Fibroblast of lung (primary cell): ENCODE measurements around the gene SEMG2. TPM values are rescaled to one million over a fixed set of nuclear protein-coding genes. Genes with fewer than 3 reads are reported as not detected.
A peak's percentile ranks its signal among the peaks of the same experiment; 100 is the strongest.

Experiments
- DNase-seq, 2 donors: peaks; one replicate each; pipeline versions ENCODE4 v3.0.0 to v3.0.0-alpha.2; 2010; ENCODE audit warnings: low read depth in 2 of 2
- H2AFZ ChIP-seq: 2 replicates; pipeline ENCODE4 v1.5.1; 2012; ENCODE audit warnings: low read length, control low read depth, inconsistent platforms
- H3K27ac ChIP-seq: 2 replicates; pipeline ENCODE4 v1.5.1; 2011; ENCODE audit warnings: low read length, control low read depth; ENCODE audit not compliant: insufficient read depth
- H3K27me3 ChIP-seq: 2 replicates; pipeline ENCODE4 v1.5.1; 2011; ENCODE audit warnings: mild to moderate bottlenecking, low read length; ENCODE audit not compliant: control insufficient read depth, insufficient read depth
- H3K36me3 ChIP-seq: 2 replicates; pipeline ENCODE4 v1.5.1; 2011; ENCODE audit warnings: low read length; ENCODE audit not compliant: control insufficient read depth, insufficient read depth
- H3K4me1 ChIP-seq: 2 replicates; pipeline ENCODE4 v1.5.1; 2011; ENCODE audit warnings: low read length; ENCODE audit not compliant: control insufficient read depth, insufficient read depth; ENCODE audit errors: extremely low read depth
- H3K4me2 ChIP-seq: 2 replicates; pipeline ENCODE4 v1.5.1; 2011; ENCODE audit warnings: low read length, control low read depth; ENCODE audit not compliant: insufficient read depth; ENCODE audit errors: extremely low read depth
- H3K4me3 ChIP-seq, 4 experiments: fragments of 200-600 bp in 1 of 4; sonication (generic) in 1 of 4; replicated peaks in 1 of 4; 2 replicates each; pipeline ENCODE4 v1.5.1; 2011 to 2016; ENCODE audit warnings: low read length in 4 of 4, low read depth in 3 of 4, mild to moderate bottlenecking in 3 of 4, control low read depth in 2 of 4, inconsistent platforms in 1 of 4, mixed read lengths in 1 of 4; ENCODE audit not compliant: insufficient read depth in 1 of 4; ENCODE audit errors: control extremely low read depth in 1 of 4
- H3K79me2 ChIP-seq: 2 replicates; pipeline ENCODE4 v1.5.1; 2012; ENCODE audit warnings: mild to moderate bottlenecking, low read length, inconsistent platforms; ENCODE audit not compliant: control insufficient read depth, insufficient read depth
- H3K9ac ChIP-seq: 2 replicates; pipeline ENCODE4 v1.5.1; 2011; ENCODE audit warnings: mild to moderate bottlenecking, low read length, control low read depth; ENCODE audit not compliant: insufficient read depth
- H3K9me3 ChIP-seq: 2 replicates; pipeline ENCODE4 v1.5.1; 2012; ENCODE audit warnings: low read depth, low read length; ENCODE audit not compliant: control insufficient read depth, insufficient read depth
- H4K20me1 ChIP-seq: 2 replicates; pipeline ENCODE4 v1.5.1; 2011; ENCODE audit warnings: low read length; ENCODE audit not compliant: control insufficient read depth, insufficient read depth; ENCODE audit errors: extremely low read depth
- CTCF ChIP-seq, 2 donors: IDR thresholded peaks in 1 of 2; conservative IDR thresholded peaks in 1 of 2; 1 replicate in 1 of 2; 2 replicates in 1 of 2; pipeline ENCODE4 v1.5.1; 2011 to 2012; ENCODE audit warnings: low read length in 2 of 2, control low read depth in 1 of 2, inconsistent platforms in 1 of 2, low read depth in 1 of 2, mild to moderate bottlenecking in 1 of 2
- EZH2 ChIP-seq: IDR thresholded peaks from 2 replicates; pipeline ENCODE4 v1.5.1; 2012; ENCODE audit warnings: low read length, control low read depth, mild to moderate bottlenecking; ENCODE audit errors: missing control alignments
- polyA plus RNA-seq, 2 donors: library from polyadenylated mRNA; depleted of rRNA in 1 of 2; stranded (reverse) in 1 of 2; unstranded in 1 of 2; fragments of >200 nt; gene quantifications; 2 replicates each; pipeline ENCODE4 v1.2.1, GENCODE V29; 2011 to 2012; ENCODE audit warnings: missing spikeins in 1 of 2
- total RNA-seq: library from RNA; depleted of rRNA; stranded (reverse); fragments of >200 nt; gene quantifications from 2 replicates; pipeline ENCODE4 v1.2.1, GENCODE V29; 2014

SEMG2 gene
- total and polyA plus RNA-seq, 2 donors (not counting 1 experiment from before 2014, with no cell fraction given) = not detected

DNA sequence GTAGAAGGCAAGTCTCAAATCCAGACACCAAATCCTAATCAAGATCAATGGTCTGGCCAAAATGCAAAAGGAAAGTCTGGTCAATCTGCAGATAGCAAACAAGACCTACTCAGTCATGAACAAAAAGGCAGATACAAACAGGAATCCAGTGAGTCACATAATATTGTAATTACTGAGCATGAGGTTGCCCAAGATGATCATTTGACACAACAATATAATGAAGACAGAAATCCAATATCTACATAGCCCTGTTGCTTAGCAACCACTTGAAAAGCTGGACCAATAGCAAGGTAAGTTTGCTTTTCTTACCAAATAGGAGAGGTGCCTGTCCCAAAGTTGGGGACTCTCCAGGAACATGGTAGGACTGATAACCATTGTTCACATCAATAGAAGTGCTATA lies 2.0 kb downstream of the SEMG2 start:
- Histone ChIP-seq H4K20me1 (no peaks in the 10 kb centered on the region), H3K27ac (no peak overlapping the region)
- TF ChIP-seq EZH2 (no peak), CTCF (conservative IDR thresholded peaks at IDR 0.05 in 1 of 2, IDR thresholded peaks at IDR 0.05 in 1 of 2; ENCODE audit: low read depth in 1 of 2, low read length in 2 of 2) (no peak)

DNA sequence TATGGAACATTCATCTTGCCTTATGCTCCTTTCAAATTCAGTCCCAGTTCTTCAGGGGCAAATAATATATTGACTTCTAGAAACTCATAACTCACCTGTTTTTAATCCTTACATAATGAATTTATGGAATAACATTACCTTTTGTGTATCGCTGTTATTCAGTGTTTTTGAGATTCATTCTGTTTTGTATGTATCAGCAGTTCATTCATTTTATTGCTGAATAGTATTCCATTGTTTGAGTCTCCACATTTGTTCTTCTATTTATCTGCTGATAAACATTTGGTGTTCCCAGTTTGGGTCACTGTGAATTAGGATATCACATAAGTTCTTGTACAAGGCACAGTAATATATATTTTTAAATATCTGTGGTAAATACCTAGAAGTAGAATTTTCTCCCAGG lies 5.1 kb downstream of the SEMG2 start:
- H3K27me3 ChIP-seq = peaks cover 2% of the 10 kb centered on the region
- no peaks in the 10 kb centered on the region for H3K36me3 ChIP-seq
- H3K4me2 ChIP-seq = no peak overlapping the region
- H3K9ac ChIP-seq = no peak overlapping the region
- no peak overlapping the region for H2AFZ ChIP-seq
- DNase-seq = no peak
- no peak for TF ChIP-seq EZH2
- no peak for TF ChIP-seq CTCF (conservative IDR thresholded peaks at IDR 0.05 in 1 of 2, IDR thresholded peaks at IDR 0.05 in 1 of 2; ENCODE audit: low read depth in 1 of 2, low read length in 2 of 2)
- H3K4me1 ChIP-seq = no peaks in the 10 kb centered on the region
- H4K20me1 ChIP-seq = no peaks in the 10 kb centered on the region
- H3K79me2 ChIP-seq = no peaks in the 10 kb centered on the region
- no peaks in the 10 kb centered on the region for H3K9me3 ChIP-seq
- H3K4me3 ChIP-seq = no peak overlapping the region
- no peak overlapping the region for H3K27ac ChIP-seq

More for the DNA sequence above, 2.0 kb downstream of the SEMG2 start:
- Histone ChIP-seq H3K4me1 (no peaks in the 10 kb centered on the region), H3K9ac (no peak overlapping the region), H3K79me2 (no peaks in the 10 kb centered on the region), H2AFZ (no peak overlapping the region), H3K36me3 (no peaks in the 10 kb centered on the region), H3K4me2 (no peak overlapping the region), H3K4me3 (no peak overlapping the region), H3K9me3 (no peaks in the 10 kb centered on the region), H3K27me3 (peaks cover 2% of the 10 kb centered on the region)
- DNase-seq = no peak

- Histone ChIP-seq H3K4me1 (no peaks in the 10 kb centered on the region), H2AFZ (no peak overlapping the region), H3K27me3 (peaks cover 2% of the 10 kb centered on the region), H3K27ac (no peak overlapping the region), H4K20me1 (no peaks in the 10 kb centered on the region), H3K4me3 (no peak overlapping the region), H3K79me2 (no peaks in the 10 kb centered on the region), H3K9ac (no peak overlapping the region), H3K36me3 (no peaks in the 10 kb centered on the region), H3K4me2 (no peak overlapping the region), H3K9me3 (no peaks in the 10 kb centered on the region)
- TF ChIP-seq EZH2 = no peak
- TF ChIP-seq CTCF (conservative IDR thresholded peaks at IDR 0.05 in 1 of 2, IDR thresholded peaks at IDR 0.05 in 1 of 2; ENCODE audit: low read depth in 1 of 2, low read length in 2 of 2) = peak in 1 of 2 donors; percentile 31
- no peak for DNase-seq
These were observed 8.3 kb downstream of the SEMG2 start for GRCh38 chr20:45229264-45230056.
